Neural crest cell (in vitro differentiated cells): Measurements from ENCODE around the gene TMSB10. TPM values are rescaled to one million over a fixed set of nuclear protein-coding genes. Genes with fewer than 3 reads are reported as not detected.

ENCODE experiments used
- DNase-seq: peaks from one replicate; pipeline ENCODE4 v3.0.0; 2021; ENCODE audit warnings: low read depth, mixed read lengths, low spot score
- H3K27ac Mint-ChIP-seq: one replicate; pipeline ENCODE4 v1.8.0; 2021; ENCODE audit warnings: mild to moderate bottlenecking, mixed read lengths; ENCODE audit not compliant: unreplicated experiment
- H3K27me3 Mint-ChIP-seq: 2 replicates; pipeline ENCODE4 v1.8.0; 2021; ENCODE audit warnings: low read depth, mild to moderate bottlenecking, mixed read lengths
- H3K36me3 Mint-ChIP-seq: 2 replicates; pipeline ENCODE4 v1.8.0; 2021; ENCODE audit warnings: low read depth, mild to moderate bottlenecking, mixed read lengths
- H3K4me1 Mint-ChIP-seq: 2 replicates; pipeline ENCODE4 v1.8.0; 2021; ENCODE audit warnings: mixed read lengths
- H3K4me3 Mint-ChIP-seq: one replicate; pipeline ENCODE4 v1.8.0; 2021; ENCODE audit warnings: mild to moderate bottlenecking, mixed read lengths
- H3K9me3 Mint-ChIP-seq: 2 replicates; pipeline ENCODE4 v1.8.0; 2021; ENCODE audit warnings: mixed read lengths
- total RNA-seq: library from RNA; stranded (reverse); gene quantifications from 2 replicates; pipeline ENCODE4 v1.2.1, GENCODE V29; 2021
- TF ChIP-seq, protein P1 (sequence below): fragments of 200-600 bp; sonication (generic); conservative IDR thresholded peaks from 2 replicates; pipeline ENCODE4 v1.5.0; 2021; ENCODE audit warnings: antibody characterized with exemption, mild to moderate bottlenecking

TMSB10 gene
- total RNA-seq, 1 donor from 2014 or later = 1,431 TPM

DNA sequence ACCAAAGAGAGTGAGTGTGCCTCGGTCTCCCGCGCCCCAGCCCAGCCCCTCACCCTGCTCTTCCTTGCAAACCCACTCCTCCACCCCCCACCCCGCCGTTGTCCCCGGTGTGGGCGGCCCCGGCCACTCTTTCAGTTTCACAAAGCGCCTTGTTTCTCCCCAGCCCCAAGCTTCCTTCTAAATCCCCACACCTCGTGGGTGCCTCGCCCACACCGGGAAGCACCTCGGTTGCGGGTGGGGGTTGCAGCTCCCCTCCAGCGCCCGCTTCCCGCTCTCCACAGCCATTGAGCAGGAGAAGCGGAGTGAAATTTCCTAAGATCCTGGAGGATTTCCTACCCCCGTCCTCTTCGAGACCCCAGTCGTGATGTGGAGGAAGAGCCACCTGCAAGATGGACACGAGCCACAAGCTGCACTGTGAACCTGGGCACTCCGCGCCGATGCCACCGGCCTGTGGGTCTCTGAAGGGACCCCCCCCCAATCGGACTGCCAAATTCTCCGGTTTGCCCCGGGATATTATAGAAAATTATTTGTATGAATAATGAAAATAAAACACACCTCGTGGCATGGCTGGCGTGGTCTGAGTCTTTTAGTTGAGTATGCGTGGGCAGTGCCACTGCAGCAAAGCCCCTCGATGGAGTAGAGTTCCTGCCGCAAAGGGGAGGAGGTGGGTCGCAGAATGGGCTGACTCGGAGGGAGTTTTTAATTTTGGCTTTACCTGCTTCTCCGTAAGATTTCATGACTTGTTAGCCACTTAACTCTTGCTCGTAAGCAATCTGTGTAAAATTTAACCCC lies 848 bp downstream of the TMSB10 start:
- TF ChIP-seq, protein P1, sequence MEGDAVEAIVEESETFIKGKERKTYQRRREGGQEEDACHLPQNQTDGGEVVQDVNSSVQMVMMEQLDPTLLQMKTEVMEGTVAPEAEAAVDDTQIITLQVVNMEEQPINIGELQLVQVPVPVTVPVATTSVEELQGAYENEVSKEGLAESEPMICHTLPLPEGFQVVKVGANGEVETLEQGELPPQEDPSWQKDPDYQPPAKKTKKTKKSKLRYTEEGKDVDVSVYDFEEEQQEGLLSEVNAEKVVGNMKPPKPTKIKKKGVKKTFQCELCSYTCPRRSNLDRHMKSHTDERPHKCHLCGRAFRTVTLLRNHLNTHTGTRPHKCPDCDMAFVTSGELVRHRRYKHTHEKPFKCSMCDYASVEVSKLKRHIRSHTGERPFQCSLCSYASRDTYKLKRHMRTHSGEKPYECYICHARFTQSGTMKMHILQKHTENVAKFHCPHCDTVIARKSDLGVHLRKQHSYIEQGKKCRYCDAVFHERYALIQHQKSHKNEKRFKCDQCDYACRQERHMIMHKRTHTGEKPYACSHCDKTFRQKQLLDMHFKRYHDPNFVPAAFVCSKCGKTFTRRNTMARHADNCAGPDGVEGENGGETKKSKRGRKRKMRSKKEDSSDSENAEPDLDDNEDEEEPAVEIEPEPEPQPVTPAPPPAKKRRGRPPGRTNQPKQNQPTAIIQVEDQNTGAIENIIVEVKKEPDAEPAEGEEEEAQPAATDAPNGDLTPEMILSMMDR = no peak

DNA sequence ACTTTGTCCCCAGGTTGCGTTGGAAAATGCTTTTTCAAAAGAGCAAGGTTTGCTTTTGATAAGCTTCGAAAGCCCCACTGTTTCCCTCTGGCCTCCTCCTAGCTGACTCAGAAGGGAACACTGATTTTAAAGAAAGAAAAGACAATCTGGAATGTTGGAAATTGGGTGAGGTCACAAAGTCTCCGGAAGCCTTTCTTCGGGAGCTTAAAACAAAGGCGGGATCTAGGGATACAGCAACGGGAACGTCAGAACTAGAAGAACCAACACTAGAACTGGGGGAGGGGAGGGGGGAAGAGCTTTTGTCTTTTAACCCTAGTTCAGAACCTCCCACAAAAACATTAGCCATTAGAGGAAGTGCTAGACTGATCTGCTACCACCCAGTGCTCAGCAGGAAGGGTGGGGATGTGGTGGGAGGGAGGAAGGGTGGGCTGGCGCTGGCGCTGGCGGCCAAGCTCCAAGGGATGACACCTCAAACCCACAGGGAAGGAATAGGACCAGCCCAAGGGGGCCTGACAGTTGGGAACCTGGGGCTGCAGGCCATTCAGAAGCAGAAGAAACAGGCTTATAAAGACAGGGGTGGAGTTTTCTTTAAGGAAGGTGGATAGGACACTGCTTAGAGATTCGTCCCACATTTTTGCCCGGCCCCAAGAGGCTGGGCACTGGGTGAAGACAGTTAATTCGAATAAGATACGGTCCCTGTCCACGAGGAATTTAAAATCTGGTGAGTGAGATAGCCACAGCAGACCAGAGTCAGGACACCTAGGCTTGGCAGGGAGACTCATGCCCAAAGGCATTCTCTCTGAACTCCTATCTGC lies 1.7 kb downstream of the TMSB10 start:
- DNase-seq = no peak
- peaks cover 13% of the 10 kb centered on the region for H3K9me3 Mint-ChIP-seq
- H3K36me3 Mint-ChIP-seq = peaks cover 36% of the 10 kb centered on the region
- H3K4me3 Mint-ChIP-seq = peak overlapping the region; percentile 91
- H3K27me3 Mint-ChIP-seq = peaks cover 14% of the 10 kb centered on the region
- peak overlapping the region; percentile 93 for H3K27ac Mint-ChIP-seq
- peaks cover 31% of the 10 kb centered on the region for H3K4me1 Mint-ChIP-seq
- TF ChIP-seq, protein P1 = no peak

More for the DNA sequence above, 848 bp downstream of the TMSB10 start:
- Mint-ChIP-seq H3K36me3 (peaks cover 36% of the 10 kb centered on the region), H3K27me3 (peaks cover 14% of the 10 kb centered on the region), H3K9me3 (peaks cover 13% of the 10 kb centered on the region), H3K27ac (peak overlapping the region; percentile 93), H3K4me3 (peak overlapping the region; percentile 91), H3K4me1 (peaks cover 31% of the 10 kb centered on the region)
- no peak for DNase-seq

DNA sequence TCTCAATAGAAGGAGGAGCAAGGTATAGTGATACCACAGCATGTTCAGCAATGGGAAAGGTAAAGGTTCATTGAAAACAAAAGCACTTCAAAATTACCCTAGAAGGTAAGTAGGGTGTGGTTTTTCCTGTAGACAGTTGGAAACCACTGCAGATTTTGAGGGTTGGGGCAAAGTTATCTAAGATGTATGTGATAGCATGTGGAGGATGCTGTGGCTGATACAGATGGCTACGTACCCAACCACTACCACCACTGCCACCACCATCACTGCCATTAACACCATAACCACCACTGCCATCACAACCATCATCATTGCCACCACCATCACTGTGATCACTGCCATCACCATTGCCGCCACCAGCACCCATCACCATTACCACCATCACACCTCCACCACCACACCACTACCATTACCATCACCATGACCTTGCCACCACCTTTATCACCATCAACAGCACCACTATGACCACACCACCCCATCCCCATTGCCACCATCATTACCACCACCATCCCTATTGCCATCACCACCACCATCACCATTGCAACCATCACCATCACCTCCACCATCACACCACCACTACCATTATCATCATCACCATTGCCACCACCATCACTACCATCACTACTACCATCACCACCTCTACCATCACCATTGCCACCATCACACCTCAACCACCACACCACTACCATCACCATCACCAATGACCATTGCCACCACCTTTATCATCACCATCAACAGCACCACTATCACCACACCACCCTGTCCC lies 3.7 kb downstream of the TMSB10 start:
- peak overlapping the region; percentile 85 for H3K4me3 Mint-ChIP-seq
- peaks cover 7% of the 10 kb centered on the region for H3K27me3 Mint-ChIP-seq
- no peak overlapping the region for H3K27ac Mint-ChIP-seq
- H3K36me3 Mint-ChIP-seq = peaks cover 36% of the 10 kb centered on the region
- peaks cover 13% of the 10 kb centered on the region for H3K9me3 Mint-ChIP-seq
- peaks cover 24% of the 10 kb centered on the region for H3K4me1 Mint-ChIP-seq
- TF ChIP-seq, protein P1 = no peak
- no peak for DNase-seq

DNA sequence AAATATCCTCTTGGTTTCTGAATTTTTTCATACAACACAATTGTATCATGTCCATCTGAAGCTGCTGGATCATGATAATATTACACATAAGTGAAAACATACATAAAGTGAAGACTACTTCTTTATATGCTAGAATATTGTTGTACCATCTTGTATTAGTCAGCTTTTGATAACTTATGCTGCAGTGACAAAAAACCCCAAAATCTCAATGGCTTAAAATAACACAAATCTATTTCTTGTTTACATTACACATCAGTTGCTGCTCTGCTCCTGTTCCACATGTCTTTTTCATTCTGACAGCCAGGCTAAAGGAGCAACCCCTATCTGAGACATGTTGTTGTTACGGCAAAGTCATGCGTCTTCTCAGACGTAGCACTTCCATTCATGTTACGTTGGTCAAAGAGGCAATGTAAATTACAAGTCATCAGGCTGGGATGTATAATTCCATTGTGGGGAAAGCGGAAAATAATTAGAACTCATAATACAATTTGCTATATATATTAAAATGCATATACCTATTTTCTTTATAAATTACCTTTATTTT lies 5.8 kb downstream of the TMSB10 start:
- Mint-ChIP-seq H3K27ac (no peak overlapping the region), H3K27me3 (no peaks in the 10 kb centered on the region), H3K36me3 (peaks cover 36% of the 10 kb centered on the region), H3K9me3 (peaks cover 13% of the 10 kb centered on the region), H3K4me1 (peaks cover 17% of the 10 kb centered on the region), H3K4me3 (peak overlapping the region; percentile 61)
- DNase-seq = no peak
- TF ChIP-seq, protein P1 = no peak

DNA sequence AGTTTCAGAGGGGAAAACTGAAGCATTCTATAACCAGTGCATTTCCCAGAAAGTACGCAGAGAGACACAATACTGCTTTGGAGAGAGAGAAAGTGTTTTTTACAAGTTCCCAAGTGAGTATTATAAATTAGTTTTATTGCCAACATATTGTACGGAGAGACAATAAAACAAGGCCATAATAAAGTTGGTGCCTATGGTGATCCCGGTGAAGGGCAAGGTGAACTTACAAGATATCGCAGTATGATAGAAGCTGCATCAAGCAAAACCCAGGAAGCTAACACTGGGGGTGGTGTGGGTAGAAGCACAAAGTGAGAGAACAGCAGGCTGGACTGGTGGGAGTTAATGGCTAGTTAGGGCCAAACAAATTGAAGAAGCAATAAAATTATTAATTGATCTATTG lies 7.5 kb downstream of the TMSB10 start:
- peaks cover 13% of the 10 kb centered on the region for H3K9me3 Mint-ChIP-seq
- DNase-seq = no peak
- no peak overlapping the region for H3K4me3 Mint-ChIP-seq
- no peak overlapping the region for H3K27ac Mint-ChIP-seq
- no peaks in the 10 kb centered on the region for H3K27me3 Mint-ChIP-seq
- TF ChIP-seq, protein P1 = no peak
- H3K36me3 Mint-ChIP-seq = peaks cover 25% of the 10 kb centered on the region
- H3K4me1 Mint-ChIP-seq = peaks cover 6% of the 10 kb centered on the region
